ENCODE data around the gene FBXO41.

Gene FBXO41

GRCh38 chr2:73208258-73208657 is 76.0 kb downstream of the FBXO41 start:
- no peak for DNase-seq

GRCh38 chr2:73205611-73206010 is 78.7 kb downstream of the FBXO41 start:
- DNase-seq, result no peak
